ENCODE measurements around the gene SLC22A7.
"Not testable (repeated sequence)": the region's sequence is repeated elsewhere in the genome, so short reads cannot be mapped to it uniquely, and the experiment has no call there.

Gene SLC22A7

DNA sequence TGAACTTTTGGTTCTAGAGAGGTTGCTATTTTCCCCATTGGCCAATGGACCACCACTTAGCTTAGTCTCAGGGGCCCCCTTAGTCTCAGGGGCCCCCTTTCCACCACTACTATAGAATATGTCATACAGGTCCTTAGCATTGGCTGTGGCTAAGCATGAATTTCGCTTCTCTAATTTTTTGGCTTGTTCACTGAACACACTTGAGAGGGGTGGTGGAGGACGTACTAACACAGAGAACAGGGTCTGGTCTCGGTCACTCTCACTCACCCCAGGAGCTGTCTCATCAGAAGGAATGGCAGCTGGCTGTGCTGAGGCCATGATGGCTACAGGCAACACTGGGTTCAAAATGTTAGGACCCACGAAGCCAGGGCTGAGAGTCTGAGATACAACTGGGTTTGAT lies 41.1 kb downstream of the SLC22A7 start:
- DNase-seq (ENCODE audit: low read depth), result no peak

DNA sequence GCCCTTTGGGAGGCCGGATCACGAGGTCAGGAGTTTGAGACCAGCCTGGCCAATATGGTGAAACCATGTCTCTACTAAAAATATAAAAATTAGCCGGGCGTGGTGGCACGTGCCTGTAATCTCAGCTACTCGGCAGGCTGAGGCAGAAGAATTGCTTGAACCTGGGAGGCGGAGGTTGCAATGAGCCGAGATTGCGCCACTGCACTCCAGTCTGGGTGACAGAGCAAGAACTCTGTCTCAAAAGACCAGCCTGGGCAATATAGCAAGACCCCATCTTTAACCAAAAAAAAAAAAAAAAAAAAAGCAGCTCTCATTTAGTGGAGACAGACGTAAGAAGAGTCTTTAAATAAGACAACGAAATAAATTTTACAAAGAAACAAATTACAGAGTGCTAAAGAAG lies 48.2 kb downstream of the SLC22A7 start:
- DNase-seq (ENCODE audit: low read depth), result not testable (repeated sequence)

DNA sequence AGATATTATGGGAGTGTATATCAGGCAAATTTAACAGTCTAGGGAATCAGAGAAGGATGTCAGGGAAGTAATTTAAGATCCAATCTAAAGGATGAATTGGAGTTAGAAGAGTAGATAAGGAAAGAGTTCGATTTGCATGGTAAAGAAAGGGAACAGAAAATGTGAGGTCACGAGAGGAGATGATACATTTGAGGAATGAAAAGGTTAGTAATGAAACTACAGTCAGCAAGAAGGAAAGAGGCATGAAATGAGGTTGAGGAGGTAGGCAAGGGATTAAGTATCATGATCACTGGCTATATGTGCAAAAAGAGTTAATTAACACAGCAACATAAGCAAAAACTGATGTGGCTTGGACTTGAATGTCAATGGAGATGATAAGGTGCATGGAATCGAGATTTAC lies 49.0 kb downstream of the SLC22A7 start:
- DNase-seq (ENCODE audit: low read depth), result no peak

DNA sequence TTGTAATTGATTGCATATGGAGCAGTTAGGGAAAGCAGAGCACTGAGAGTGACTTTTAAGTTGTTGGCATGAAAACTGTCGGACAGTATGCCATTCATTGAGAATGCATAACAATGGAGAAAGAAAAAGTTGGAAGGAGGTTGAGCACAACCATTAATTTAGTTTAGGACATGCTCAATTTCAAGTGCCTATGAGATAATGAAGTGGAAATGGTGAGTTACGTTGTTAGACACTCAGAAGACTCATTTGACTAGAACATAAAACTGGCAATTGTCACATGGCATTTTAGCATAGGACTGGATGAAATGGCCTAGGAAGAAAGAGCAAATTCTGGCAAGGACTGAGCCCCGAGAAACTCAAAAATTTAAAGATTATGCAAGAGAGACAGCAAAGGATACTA lies 49.4 kb downstream of the SLC22A7 start:
- DNase-seq (ENCODE audit: low read depth), result no peak

DNA sequence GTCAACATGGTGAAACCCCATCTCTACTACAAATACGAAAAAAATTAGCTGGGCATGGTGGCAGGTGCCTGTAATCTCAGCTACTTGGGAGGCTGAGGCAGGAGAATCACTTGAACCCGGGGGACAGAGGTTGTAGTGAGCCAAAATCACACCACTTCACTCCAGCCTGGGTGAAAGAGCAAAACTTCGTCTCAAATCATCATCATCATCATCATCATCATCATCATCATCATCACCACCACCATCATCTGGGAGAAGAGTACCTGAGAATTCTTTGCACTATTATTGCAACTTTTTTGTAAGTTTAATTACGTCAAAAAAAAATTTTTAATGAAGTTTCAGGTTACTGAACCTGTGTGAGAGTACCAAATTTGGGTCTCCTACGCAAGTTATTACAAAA lies 53.9 kb downstream of the SLC22A7 start:
- DNase-seq (ENCODE audit: low read depth), result not testable (repeated sequence)

Data from CMK (cell line).